Left cardiac atrium (tissue), 4 donors: Measurements from ENCODE around the gene MAP3K10. TPM values are rescaled to one million over a fixed set of nuclear protein-coding genes. Genes with fewer than 3 reads are reported as not detected.
"Not testable (repeated sequence)": the region's sequence is repeated elsewhere in the genome, so short reads cannot be mapped to it uniquely, and the experiment has no call there.

Experiments
- ATAC-seq, 2 donors: fragments of 200-7000 bp; cut with Tn5 transposase; one replicate each; pipeline ENCODE4 v1.9.1; 2020; ENCODE audit warnings: mild to moderate bottlenecking in 2 of 2, moderate library complexity in 2 of 2
- DNase-seq: peaks from one replicate; pipeline ENCODE4 v3.0.0-alpha.2; 2020
- intact Hi-C, 2 donors: fragments of 100-400 bp; cut with DNase I; formaldehyde crosslinking; loops; one replicate each; pipeline versions ENCODE4 v1.14.1 to v1.15.1; 2022 to 2023
- total RNA-seq, 2 donors: library from RNA; stranded (reverse); fragmentation: NEBNext Ultra II Directional; extraction: Animal tissue kit (Norgen Biotek cat#: 25700); gene quantifications; one replicate each; pipeline ENCODE4 v1.2.1, GENCODE V29; 2021
- donor health status: DM: no; HTN: yes; CAD: no.
- donor health status: DM: no; HTN: yes; CAD: no; lungs with severe emphysema.
- donor health status: DM: yes; HTN: yes; CAD: no.
- donor health status: Dilated cardiomyopathy.

Gene MAP3K10
- total RNA-seq, 2 donors from 2014 or later, result 17.3 to 19.9 TPM

DNA sequence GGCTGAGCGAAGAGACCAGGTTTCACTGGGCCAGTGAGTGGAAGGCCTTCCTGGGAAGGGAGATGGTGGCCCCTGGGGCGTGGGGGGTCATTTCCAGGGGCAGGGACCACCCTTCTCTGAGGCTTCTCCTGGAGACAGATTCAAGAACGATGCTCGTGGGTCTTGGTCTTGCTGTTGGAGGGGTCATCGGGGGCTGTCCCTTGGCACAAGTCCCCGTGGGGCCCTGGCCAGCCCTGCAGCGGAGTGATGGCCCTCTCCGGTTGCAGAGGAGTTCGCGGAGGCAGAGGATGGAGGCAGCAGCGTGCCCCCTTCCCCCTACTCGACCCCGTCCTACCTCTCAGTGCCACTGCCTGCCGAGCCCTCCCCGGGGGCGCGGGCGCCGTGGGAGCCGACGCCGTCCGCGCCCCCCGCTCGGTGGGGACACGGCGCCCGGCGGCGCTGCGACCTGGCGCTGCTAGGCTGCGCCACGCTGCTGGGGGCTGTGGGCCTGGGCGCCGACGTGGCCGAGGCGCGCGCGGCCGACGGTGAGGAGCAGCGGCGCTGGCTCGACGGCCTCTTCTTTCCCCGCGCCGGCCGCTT lies 22.1 kb downstream of the MAP3K10 start:
- DNase-seq (no peak), ATAC-seq (no peak)
- intact Hi-C loops, result no loop called here

DNA sequence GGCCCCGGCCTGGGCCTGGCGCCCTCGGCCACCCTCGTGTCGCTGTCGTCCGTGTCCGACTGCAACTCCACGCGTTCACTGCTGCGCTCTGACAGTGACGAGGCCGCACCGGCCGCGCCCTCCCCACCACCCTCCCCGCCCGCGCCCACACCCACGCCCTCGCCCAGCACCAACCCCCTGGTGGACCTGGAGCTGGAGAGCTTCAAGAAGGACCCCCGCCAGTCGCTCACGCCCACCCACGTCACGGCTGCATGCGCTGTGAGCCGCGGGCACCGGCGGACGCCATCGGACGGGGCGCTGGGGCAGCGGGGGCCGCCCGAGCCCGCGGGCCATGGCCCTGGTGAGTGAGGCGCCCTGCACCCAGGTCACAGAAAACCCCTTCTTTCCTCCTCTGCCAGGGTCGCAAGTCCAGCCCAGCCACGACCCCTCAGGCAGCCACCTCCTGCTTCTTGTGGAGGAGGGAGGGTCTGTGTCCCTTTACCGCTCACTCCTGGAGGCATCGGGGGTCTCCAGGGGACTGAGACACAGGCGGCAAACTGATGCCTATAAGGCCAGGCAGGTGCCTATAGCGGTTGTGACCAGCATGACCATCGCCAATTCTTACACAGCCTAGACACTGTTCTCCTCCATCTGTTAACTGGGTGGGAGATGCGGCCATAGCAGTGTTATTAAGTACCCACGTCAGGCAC lies 22.8 kb downstream of the MAP3K10 start:
- DNase-seq (no peak), ATAC-seq (no peak)
- intact Hi-C loops, result no loop called here

DNA sequence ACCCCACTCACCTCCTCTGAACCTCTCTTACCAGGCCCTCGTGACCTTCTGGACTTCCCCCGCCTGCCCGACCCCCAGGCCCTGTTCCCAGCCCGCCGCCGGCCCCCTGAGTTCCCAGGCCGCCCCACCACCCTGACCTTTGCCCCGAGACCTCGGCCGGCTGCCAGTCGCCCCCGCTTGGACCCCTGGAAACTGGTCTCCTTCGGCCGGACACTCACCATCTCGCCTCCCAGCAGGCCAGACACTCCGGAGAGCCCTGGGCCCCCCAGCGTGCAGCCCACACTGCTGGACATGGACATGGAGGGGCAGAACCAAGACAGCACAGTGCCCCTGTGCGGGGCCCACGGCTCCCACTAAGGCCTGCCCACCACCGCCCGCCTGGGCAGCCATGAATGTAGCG lies 23.7 kb downstream of the MAP3K10 start:
- ATAC-seq (no peak), DNase-seq (no peak)
- intact Hi-C loops, result loop anchor here in 1 of 2 donors (5.0 kb wide), 1 partner anchor 73 kb away; no protein-coding TSS in a partner anchor

DNA sequence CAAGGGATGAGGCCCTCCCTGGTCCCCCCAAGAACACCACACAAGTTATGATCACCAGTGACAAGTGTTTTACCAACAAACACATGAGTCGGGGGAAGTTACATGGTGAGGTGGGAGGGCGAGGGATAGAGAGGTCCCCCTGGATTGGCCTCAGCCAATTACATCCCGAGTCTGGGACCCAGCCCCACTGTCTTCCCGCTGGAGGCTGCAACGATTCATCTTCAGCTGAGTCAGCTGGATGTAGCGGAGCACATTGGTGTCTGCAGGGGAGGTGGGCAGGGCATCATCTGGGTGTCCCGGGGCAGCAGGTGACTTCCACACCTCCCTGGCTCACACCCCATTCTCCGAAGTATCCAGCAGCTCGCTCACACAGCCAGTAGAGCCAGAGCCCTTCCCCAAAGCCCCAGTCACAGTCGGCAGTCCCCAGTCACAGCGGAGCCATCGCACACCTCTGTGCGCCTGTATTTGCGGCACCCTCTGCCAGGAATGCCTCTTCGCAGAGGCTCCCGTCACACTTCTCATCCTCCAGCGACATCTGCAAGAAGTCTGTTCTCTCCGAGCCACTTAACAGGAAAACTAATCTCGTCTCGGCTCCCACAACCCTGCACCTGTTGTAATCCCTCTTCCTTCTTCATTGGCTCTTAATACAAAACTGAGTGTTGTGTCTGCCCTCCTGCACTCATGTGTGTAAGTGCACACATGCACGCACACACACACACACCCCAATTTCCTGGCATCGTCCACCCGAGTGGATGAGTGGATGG lies 25.0 kb downstream of the MAP3K10 start:
- ATAC-seq (no peak), DNase-seq (no peak)
- intact Hi-C loops, result loop anchor here in 1 of 2 donors (5.0 kb wide), 1 partner anchor 74 kb away; no protein-coding TSS in a partner anchor

DNA sequence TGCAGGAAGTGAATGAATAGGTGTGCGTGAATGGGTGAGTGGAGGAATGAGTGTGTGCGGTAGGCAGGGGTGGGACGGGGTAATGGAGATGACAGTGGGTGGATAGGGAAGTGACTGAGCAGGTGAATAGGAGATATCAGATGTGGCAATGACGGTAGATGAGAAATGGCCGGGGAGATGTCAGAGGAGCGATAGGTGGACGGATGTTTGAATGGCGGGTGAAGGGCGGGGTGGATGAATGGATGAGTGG lies 25.5 kb downstream of the MAP3K10 start:
- DNase-seq, result no peak
- intact Hi-C loops, result loop anchor here in 1 of 2 donors (5.0 kb wide), 1 partner anchor 74 kb away; no protein-coding TSS in a partner anchor
- no peak for ATAC-seq

DNA sequence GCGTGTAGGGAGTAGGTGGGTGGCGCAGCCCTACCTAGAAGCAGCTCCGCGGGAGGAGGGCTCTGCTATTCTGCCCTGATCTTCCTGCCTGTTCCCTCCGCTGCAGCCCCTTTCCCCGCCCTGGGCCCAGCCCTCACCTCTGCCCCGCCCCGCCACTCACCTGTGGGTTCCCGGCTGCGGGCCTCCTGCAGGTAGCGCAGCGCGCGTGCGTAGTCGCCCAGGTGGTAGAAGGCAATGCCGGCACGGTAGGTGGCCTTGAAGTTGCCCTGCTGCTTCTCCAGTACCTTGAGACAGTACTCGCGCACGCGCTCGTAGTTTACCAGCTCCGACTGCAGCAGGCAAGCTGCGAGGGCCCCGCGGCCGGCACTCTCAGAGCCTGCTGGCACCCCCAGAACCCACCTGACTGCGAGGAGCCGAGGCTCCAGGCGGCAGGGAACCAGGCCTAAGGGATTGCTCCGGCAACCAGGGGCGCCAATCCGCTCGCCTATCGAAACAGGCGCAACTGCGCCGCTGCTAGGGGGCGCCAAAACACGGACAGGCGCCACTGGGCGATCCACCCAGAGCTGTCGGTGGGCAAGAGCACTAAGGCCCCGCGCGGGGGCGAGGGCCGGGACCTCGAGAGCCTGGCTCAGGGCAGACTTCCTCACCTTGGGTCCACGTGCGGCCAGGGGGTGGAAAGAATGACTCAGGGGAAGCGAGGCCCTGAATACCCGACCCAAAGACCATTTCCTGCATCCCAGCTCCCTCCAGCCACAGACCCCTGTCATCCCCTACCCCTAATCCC lies 26.0 kb downstream of the MAP3K10 start:
- intact Hi-C loops, result loop anchor here in 1 of 2 donors (5.0 kb wide), 1 partner anchor 75 kb away; no protein-coding TSS in a partner anchor
- DNase-seq (no peak), ATAC-seq (no peak)

DNA sequence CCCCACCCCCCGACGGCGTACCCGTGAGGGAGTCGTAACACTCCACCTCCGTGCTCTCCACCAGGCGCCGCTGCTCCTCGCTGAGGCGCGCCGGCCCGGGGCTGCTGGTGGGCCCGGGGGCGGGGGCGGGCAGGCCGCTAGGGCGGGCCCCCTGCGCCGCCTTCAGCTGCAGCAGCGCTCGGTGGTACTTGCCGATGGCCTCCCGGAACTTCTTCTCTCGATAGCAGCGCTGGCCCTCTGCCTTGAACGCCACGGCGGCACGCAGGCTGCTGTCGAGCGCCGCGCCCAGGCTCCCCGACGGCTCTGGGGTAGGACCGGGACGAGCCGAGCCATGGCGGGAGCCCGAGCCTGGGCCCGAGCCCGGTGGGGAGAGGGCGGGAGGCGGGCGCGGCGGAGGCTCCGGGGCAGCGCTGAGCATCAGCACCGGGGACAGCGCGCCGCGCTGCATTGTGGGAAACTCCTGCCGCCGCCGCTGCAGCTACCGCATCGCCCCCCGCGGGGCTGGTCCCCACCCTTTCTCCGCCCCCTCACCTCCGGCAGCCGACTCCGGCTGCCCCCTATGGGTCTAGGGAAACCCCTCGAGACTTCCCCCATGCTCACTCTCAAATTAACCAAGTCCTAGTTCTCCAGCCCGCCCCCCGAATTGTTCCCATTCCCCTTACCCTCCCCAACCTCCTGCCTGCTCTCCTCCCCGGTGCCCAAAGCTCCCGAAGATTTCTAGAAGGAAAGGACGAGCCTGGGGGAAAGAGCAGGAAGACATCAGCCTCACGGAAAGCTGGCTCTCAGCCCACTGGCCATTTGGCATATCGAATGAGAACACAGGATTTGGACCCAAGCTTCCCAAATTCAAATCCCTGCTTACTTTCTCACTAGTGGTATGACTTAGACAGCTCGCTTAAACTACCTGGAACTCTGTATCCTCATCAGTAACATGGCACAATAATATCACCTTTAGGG lies 27.0 kb downstream of the MAP3K10 start, which contains the start of gene TTC9B:
Gene TTC9B (minus strand): TSS at position 451 of the 957 bp plus-strand sequence. CDS start 3 bp downstream, at position 448.
- ATAC-seq (peak in 1 of 2 donors; percentile 12), DNase-seq (no peak)
- intact Hi-C loops, result loop anchor here in 1 of 2 donors (5.0 kb wide), 1 partner anchor 76 kb away; no protein-coding TSS in a partner anchor

DNA sequence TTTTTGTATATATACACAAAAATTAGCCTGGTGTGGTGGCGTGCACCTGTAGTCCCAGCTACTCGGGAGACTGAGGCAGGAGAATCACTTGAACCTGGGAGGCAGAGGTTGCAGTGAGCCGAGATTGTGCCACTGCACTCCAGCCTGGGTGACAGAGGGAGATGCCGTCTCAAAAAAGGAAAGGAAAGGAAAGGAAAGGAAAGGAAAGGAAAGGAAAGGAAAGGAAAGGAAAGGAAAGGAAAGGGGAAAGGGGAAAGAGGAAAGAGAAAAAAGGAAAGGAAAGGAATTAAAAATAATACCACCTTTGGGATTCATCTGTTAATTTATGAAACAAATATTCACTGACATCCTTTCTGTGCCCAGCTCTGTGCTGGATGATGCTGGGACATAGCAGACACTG lies 27.8 kb downstream of the MAP3K10 start:
- intact Hi-C loops, result loop anchor here in 1 of 2 donors (5.0 kb wide), 1 partner anchor 77 kb away; no protein-coding TSS in a partner anchor
- not testable (repeated sequence) for DNase-seq, ATAC-seq

DNA sequence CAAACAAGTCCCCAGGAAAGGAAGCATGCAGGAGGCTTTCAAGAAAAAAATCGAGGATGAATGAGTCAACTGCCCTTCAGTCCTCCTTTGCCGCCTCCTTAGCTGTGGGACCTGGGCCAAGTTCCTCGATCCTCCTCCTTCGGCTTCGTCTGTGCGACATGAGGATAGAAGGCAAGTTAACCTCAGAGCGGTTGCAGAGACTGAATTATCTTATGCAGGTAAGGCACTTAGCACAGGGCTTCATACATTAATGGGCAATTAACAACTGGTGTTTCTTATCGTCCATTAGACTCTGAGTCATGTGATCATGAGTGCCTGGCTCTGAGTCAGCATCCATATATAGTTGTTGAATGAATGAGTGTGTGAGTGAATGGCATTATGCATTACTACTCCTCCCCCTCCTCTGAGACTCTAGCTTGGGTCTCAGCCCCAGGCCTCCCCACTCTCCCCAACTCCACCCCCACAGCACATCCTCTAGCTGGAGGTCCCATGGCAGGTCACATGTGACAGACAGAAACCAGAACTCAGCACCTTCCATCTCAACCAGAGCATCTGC lies 28.6 kb downstream of the MAP3K10 start:
- intact Hi-C loops, result loop anchor here (2.0 to 5.0 kb wide), 2 partner anchors 77 to 79 kb away; no protein-coding TSS in a partner anchor

DNA sequence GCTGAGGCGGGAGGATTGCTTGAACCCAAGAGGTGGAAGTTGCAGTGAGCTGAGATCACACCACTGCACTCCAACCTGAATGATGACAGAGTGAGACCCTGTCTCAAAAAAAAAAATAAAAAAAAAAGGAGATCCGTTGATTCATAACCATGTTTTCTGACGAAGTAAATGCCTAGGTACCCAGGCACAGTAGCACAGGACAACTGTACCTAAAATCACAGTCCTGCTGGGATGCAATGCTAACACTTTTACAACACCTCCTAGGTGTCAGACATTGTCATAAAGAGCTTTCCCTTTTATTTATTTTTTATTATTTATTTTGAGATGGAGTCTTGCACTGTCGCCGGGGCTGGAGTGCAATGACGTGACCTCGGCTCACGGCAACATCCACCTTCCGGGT lies 29.4 kb downstream of the MAP3K10 start:
- no peak for DNase-seq
- intact Hi-C loops, result loop anchor here in 1 of 2 donors (2.0 kb wide), 1 partner anchor 80 kb away; no protein-coding TSS in a partner anchor
- no peak for ATAC-seq

More for the DNA sequence above, 28.6 kb downstream of the MAP3K10 start:
- DNase-seq (no peak), ATAC-seq (peak in 1 of 2 donors; percentile 24)

DNA sequence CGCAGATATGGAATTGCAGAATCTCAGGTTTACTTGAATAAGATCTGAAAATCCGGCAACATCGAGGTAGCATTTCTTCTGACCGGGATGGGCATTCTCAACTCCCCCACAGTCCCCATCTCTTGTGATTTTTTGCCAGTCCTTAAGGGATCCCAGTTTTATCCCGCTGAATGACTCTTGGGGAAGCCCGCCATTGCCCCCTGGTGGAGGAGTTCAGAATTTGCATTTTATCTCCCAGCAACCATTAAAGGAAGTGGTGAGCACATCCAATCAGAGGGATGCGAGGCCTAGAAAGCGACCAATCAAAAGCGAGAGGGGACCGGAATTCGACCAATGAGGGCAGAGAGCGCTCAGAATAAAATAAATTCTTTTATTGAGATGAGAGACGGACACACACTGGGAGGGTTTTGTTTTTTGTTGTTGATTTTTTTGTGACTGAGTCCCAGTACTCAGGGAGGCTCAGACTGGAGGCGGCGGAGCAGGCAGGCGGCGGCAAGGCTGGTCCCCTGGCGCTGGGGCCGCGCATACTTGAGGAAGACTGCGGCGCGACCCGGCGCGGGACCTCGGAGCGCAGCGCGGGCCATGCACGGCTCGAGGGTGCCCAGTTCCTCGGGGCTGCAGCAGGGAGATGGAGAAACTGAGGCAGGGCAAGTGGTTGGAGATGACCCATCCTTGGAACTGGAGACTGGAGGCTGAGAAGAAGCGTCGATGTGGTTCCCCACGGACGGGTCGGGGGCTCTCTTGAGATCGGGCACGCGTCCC lies 30.8 kb downstream of the MAP3K10 start:
- intact Hi-C loops, result loop anchor here in 1 of 2 donors (2.0 kb wide), 1 partner anchor 81 kb away; no protein-coding TSS in a partner anchor
- peak; percentile 75 to 76 for ATAC-seq
- DNase-seq, result peak; percentile 79

DNA sequence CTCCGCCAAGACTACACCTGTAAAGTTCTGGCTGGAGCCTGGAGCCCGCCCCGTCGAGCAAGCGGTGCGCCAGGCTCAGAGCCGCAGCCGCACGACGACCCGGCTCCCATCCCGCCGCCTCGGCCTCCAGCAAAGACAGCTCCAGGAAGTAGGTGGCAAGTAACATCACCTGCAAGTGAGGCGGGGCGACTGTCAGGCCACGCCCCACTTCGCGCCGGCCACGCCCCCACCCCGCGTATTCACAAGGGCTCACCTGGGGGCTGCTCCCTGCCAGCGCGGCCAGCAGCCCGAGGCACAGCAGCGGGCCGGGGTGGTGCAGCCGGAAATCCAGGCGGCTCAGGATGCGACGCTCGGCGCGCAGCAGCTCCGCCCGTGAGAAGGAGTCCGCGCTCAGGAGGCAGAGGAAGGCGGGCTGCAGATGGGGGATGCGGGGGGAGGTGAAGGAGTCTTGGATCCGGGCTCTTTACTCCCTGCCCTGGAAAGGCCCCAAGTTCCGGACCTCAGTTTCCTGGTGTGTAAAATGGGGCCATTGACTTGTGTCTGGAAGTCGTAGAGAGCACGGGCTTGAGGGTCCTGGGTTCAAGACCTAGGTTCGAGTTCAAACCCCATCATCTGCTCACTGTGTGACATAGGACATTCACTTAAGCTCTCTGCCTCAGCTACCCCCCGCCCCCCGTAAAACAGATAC lies 32.1 kb downstream of the MAP3K10 start:
- DNase-seq, result no peak
- intact Hi-C loops, result no loop called here
- no peak for ATAC-seq

DNA sequence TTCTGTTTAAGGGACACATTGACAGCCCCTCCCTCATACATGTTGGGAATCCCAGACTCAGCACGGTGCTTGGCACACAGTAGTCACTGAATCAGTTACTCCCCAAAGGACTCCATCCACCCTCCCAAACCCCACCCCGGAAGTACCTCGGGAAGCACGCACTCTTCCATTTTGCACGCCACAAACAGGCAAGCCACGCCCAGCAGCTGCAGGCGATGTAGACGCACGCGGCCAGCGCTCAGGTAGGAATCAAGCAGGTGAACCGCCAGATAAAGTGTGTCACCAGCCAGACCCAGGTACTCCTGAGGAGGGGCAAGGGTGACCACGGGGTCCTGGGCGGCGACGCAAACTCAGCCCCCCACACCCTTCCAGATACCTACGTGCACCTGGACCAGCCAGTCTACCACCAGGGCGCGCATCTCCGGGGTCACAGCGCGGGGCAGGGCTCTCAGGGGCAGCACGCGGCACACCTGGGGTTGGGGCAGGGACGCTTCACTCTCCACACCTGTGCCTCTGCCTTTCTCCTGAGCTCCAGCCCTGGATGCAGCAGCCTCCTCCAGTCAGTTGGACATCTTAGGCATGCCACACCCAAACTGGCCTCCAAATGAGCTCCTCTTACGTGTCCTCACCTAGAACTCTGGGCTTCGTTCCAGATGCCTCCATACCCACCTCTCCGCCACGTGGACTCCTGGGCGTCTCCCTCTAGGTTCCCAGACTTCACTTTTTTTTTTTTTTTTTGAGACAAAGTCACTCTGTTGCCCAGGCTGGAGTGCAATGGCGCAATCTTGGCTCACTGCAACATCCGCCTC lies 33.3 kb downstream of the MAP3K10 start:
- ATAC-seq (no peak), DNase-seq (no peak)
- intact Hi-C loops, result no loop called here

DNA sequence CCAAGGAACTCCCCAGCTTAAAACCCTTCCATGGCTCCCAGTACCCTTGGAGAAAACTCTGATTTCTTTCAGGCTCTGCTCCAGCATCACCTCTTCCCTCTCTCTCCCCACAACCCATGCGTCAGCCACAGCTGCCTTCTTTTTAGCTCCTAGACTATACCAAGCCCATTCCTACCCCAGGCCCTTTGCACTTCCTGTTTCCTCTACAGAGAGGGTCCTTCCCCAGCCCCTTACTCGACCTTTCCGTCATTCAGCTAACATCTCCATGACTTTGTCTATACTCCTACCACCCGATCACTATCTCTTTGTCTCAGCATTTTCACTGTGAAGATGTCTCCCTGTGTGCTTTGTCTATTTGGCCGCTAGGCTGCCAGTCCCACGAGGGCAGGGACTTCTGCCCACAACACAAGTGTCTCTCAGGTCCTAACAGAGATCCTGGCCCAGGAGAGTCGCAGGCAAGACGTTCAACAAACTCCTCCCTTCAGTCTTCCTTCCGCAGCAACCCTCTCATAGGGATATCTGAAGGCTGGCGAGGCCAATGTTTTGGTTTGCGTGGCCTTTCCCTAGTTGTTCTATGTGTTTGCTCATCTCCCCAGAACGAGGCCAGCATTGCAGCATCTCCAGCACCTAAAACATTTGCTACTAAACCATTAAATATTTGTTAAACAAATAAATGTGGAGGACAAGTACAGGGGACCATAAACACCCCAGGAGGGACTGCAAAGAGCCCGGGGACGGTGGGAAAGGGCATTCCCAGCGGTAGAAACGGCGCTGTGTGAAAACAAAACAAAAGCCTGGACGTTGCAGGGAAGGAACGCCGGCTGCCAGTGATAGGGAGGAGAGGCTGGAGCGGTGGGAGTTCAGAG lies 34.4 kb downstream of the MAP3K10 start:
- intact Hi-C loops, result no loop called here
- DNase-seq (no peak), ATAC-seq (peak in 1 of 2 donors; percentile 17)
